HG03060 (cell line): Measurements from ENCODE around the gene CCR8.

Experiments used
- ATAC-seq: cut with Tn5 transposase; IDR thresholded peaks from one replicate; pipeline ENCODE4 v1.9.1; 2021; ENCODE audit warnings: low read depth, moderate number of reproducible peaks; ENCODE audit not compliant: unreplicated experiment

Gene CCR8, protein sequence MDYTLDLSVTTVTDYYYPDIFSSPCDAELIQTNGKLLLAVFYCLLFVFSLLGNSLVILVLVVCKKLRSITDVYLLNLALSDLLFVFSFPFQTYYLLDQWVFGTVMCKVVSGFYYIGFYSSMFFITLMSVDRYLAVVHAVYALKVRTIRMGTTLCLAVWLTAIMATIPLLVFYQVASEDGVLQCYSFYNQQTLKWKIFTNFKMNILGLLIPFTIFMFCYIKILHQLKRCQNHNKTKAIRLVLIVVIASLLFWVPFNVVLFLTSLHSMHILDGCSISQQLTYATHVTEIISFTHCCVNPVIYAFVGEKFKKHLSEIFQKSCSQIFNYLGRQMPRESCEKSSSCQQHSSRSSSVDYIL

DNA sequence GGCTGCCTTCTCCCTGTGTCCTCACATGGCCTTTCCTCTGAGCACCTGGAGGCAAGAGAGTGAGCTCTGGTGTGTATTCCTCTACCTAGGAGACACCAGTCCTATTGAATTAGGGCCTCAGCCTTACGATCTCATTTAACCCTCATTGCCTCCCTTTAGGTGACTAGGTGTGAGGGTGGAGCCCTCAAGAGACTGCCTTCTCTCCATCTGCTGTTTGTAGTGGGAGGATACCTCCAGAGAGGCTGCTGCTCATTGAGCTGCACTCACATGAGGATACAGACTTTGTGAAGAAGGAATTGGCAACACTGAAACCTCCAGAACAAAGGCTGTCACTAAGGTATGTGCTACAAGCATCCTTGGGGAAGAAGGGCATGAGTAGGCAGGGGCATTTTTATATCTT, at the start of gene CCR8:
Gene CCR8 (plus strand): TSS at position 217 of the 400 bp plus-strand sequence. CDS start 2,623 bp downstream, outside the sequence.
- no peak for ATAC-seq

DNA sequence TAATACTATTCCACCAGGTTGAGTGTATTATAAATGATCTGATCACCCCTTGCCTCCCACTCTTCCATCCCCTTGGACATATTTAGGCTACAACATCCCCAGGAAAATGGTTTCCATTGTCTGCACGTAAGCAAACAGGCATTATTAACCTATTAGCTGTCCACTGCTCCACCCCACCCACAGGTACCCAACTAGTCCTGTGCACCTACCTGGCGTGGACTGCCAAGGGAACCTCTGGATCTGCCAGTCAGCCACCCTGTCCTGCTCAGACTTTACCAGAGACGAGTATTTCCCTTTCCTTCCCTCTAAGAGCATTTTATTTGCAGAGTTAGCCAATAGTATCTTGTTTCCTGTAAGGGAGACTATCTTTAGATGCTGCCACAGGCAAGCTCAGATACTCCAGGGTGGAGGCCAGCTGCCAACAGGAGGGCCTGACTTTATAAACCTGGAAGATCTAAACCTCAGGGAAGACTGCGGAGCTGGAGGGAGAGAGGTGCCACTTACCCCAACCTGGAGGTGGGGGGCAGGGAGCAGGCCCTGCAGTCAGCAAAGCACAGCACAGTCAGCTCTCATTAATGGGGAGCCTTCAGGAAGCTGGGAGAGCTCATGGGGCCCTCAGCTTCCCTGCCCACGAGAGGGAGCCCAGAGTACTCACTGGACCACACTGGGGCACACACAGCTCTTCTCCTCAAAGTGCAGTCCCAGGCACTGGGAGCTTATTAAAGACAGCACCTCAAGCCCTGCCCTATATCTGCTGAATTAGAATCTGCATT, 49.6 kb upstream of the CCR8 start, which contains the start of gene CX3CR1:
Gene CX3CR1 (minus strand): TSS at position 292 of the 773 bp plus-strand sequence. CDS start 13,527 bp downstream, outside the sequence.
- no peak for ATAC-seq

DNA sequence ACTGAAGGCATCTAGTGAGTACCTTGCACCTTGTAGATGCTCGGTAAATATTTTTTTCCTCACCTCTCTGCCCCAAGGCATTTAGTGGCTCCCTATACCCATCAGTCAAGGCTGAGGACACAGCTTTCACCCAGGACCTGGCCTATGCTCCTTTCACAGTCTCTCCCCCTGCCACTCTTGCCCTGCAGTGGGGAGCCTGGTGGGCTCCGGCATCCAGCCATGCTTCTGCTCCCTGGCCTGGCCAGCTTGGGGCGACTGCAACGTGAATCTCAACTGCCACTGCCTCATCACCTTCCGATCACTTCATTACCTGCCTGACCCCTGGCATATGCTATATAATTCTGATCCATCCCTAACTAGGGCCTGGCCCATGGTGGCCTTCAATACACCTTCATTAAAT, 48.9 kb upstream of the CCR8 start:
- ATAC-seq = no peak

DNA sequence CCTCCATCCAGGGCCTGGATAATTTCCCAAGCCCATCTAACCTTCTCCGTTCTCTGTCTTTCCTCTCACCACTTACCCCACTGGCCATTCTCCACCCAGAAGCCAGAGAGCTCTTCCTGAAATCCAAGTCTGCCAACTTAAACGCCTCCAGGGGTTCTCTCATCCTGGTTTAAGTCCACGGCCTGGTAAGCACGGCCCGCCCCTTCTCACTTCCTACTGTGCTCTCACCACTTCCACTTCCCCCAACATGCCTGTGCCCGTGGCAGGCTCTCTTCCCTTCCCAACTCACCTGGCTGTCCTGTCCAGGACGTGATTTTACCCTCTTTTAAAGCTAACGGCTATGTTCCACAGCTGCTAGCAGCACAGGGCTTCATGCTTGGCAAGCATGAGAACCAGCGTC, 48.0 kb upstream of the CCR8 start:
- ATAC-seq = no peak

DNA sequence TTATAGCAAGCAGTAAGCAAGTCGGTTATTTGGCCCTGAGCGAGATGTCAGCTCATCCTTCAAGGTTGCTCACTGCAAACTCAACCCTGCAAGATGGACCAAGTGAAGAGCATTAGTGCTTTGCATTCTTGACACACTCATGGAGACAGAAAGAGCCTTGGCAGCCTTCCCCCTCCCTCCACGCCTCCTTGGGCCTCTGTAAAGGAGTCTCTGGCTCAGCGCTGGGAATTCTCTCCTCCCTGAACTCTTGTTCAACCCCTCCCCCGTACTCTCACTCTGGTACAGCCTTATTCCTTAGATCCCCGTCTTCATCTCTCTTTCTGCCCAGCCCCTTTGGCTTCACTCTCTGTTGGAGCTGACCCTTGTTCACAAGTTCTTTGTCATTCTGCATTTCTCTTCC, 47.5 kb upstream of the CCR8 start:
- no peak for ATAC-seq

DNA sequence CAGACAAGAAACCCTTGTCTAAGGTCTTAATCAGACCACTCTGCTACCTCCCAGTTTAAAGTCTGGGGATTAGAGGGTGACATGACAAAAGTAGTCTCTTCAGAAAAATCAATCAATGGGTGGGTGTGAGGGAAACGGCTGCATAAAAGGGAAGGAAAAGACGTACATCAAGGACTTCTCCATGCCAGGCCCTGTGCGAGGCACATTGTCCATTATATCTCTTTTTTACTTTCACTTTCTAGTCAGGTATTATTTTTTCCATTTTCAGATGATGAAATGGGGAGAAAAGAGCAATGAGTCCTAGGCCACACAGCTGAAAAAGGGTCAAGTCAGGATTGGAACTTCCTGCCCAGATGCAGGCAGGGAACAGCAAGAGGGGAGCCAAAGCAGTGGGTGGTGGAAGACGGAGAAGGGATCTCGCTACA, 45.0 kb upstream of the CCR8 start:
- no peak for ATAC-seq

DNA sequence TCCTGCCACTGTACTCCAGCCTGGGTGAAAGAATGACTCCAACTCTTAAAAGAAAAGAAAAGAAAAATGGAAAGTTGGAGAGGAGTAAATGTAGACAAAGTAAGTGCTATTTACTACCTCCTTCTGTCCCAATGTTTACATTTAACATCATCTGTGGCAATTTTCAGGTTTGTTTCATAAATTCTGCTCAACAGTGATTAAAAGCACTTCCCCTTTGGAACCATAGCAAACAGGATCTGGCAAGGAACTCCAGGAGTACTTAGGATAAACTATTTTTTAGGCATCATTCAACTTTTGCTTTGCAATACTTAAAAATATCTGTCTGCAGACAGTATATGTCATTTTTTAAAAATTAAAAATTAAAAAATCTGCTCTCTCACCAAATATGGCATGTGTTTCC, 44.2 kb upstream of the CCR8 start:
- ATAC-seq = no peak

DNA sequence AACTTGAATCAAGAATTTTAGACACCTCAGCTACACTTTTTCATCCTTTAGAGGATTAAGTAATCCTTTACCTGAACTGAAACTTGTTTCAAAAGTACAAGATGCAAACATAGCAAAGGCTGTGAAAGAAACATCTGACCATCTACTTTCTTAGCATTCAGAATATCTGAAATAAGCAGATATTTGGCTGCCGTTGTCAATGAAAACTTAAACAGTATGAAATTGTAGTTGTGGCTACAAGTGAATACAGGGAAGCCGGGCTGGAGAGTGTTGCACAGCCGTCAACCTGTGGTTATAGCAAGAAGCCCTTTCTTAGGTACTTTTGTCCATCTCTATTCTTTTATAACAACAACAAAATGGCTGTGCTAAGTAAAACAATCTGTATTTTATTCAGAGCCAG, 42.7 kb upstream of the CCR8 start:
- no peak for ATAC-seq

DNA sequence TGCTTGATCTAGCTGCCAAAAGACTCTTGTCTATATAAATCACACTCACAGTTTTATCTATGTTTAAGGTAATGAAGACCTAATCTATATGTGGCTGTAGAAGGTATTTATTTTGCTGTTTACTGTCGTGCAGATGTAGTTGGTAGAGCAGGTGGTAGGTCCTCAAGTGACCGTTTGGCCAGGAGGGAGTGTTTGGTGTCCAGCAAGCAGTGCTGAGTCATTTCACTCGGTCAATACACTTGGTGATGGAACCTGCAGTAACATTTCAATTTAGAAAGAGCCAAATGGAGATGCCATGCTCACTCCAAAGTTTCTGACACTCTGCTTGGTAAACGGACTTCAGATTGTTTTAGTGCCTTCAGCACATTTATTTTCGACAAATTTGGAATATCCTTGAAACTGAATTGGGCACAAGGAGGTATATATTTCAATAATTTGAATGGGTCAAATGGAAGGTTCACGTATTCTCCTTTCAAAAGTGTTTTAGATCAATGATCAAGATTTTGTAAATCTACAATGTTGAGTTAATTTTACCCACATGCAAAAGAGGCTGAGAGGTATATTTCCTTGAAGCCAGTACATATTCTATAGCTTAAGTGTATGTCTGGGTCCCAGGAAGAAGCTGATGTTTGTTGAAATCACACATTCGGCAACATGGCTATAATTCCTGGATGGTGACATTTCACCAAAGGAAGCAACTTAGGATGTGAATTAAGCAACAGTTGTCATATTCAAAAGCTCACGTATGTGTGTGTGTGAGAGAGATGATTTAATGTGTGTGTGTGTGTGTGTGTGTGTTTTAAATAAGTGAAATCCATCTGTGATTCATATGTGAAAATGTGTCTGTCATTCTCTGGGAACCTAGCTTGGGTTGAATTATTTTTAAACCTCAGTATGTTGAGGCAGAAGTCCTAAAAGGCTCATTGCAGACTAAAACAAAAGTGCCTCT, 42.0 kb upstream of the CCR8 start:
- no peak for ATAC-seq

DNA sequence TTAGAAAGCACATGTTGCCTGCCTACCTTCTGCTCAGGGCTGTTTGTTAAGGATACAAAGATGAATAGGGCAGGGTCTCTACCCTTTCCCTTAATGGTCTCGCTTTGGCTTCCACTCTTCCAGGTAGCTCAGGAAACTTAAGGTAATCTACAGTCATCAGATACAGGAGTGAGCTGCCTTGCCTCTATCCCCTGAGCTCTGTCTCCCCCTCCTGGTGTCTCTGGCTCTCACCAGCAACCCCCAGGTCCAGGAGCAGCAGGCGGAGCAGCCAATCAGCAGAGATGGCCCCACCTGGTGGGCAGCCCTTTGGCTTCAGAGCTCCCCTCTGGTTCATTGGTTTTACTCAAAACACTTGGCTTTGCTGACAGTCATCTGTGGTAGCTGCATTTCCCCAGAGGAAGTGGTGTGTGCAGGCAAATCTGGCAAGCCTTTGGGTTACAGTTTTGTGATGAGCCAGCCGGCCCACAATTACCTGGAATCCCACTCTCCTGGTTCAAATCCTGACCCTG, 41.2 kb upstream of the CCR8 start:
- peak; percentile 95 for ATAC-seq

DNA sequence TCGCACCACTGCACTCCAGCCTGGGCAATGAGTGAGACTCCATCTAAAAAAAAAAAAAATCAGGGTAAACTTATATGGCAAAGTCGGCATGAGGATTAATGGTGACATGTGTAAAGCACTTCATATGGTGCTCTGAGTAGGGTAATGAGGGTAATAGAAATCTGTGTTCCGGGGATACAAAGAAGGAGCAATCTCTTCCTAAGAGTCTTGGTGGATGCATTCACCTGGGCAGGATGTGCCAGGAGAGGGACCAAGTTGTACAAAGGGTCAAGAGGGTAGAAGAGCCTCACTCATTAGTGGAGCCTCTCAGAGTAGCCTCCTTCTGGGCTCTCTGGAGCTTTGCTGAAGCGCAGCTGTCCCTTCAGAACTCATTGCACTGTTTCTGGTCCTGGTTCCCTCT, 40.4 kb upstream of the CCR8 start:
- no peak for ATAC-seq

DNA sequence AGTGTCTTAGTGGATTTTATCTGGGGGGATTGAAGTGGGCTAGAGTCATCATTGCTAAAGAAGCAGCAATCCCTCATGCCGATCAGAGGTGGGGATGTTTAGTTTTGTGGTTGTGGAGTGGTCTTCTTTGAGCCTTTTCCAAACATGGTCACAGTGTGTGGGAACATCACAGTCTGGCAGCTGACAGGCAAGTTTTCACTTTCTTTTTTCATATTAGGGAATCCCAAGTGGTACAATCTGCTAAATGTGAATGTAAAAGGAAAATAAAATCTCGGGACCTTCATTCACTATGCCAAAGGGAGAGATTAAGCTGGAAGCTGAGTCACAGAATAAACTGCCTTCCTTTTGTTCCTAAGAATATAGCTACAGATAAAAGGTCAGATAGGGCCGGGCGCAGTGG, 39.3 kb upstream of the CCR8 start:
- no peak for ATAC-seq

DNA sequence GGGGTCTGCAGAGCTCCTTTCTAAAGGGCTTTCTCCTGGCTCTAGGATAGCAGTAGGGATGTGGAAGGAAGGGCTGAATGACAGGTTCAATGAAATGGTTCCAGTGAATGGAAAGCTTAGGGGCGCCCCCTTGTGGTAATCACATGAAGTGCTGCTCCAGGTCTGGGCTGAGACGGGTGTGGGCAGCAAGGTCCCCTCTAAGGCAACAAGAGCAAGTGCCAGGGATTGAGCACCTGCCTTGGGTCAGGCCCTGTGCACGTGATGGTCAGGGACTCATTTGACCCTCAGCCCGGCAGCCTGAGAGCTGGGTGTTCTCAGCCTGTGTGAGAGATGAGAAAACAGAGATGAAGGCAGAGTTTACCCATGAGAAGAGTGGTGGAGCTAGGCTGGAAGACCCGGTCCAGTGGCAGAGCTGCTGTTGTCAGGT, 37.6 kb upstream of the CCR8 start:
- ATAC-seq = no peak

DNA sequence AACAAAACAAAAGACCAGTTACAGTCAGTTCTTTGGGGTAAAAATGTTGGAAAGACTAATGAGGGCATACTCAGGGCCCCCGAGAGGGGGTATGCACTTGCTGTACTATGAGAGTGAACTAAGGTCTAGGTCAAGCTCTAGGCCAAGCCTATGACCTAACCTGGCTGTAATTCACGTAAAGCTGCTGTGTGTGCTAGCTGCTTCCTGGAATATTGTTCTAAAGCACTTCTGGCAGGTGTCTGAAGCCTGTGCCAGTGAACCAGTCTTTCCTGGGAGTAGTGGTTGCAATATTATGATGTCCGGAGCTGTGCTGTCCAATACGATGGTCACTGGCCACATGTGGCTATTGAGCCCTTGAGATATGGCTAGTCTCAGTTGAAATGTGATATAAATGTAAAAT, 36.5 kb upstream of the CCR8 start:
- no peak for ATAC-seq

DNA sequence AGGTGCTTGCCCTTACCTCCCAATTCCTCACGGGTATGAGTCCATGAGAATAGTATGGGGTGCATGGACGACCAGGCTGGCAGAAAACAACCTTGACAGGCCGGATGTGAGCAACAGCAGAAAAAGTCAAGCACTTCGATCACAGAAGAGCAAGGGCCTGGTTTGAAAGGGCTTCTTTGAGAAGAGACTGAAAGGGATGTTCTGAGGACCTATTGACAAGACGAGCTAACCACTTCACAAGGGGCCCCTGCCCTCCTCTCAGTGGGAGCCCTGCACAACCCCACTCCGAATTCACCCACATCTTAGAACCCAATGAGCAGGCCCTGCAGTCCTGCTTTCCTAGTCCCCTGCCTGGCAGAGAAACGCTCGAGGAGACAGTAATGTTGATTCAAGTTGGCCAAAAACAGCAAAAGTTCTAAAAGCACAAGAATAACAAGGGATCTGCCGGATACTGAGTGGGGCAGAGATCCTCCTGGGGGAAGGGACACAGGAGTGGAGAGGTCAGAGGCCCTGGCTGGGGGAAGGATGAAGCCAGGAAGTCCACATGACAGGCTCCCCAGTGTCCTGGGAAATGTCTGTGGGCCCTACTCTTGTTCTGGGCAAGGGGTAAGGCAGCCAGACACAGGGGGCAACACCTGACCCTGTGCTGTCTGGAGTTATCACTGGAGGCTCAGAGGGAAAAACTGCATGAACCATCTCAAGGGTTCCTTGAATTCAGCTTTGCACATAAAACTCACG, 34.9 kb upstream of the CCR8 start:
- no peak for ATAC-seq

DNA sequence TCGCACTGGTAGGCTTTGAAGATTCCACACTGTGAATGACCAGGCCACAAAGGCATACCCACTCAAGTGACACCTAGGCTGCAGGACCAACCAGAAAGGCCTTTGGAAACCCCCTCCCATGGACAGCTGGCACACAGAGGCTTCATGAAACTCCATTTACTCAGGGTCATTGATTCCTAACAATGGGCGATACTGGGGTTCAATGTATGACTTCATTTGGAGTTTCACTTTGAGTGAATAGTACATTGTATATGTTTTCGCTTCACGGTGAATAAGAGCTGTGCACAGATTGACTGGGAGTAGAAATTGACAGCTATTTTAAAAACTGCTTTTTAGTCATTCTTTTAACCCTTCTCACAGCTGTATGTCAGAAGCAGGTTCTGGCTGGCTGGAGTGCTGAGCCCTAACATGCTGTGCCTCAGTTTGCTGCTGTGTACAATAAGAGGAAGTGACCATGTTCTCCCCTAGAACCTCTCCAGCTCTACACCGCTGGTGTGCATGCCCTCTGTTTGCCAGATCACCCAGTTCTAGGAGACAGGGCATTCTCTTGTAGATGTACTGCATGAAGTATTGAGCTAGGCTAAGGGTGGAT, 34.2 kb upstream of the CCR8 start:
- peak; percentile 90 for ATAC-seq

DNA sequence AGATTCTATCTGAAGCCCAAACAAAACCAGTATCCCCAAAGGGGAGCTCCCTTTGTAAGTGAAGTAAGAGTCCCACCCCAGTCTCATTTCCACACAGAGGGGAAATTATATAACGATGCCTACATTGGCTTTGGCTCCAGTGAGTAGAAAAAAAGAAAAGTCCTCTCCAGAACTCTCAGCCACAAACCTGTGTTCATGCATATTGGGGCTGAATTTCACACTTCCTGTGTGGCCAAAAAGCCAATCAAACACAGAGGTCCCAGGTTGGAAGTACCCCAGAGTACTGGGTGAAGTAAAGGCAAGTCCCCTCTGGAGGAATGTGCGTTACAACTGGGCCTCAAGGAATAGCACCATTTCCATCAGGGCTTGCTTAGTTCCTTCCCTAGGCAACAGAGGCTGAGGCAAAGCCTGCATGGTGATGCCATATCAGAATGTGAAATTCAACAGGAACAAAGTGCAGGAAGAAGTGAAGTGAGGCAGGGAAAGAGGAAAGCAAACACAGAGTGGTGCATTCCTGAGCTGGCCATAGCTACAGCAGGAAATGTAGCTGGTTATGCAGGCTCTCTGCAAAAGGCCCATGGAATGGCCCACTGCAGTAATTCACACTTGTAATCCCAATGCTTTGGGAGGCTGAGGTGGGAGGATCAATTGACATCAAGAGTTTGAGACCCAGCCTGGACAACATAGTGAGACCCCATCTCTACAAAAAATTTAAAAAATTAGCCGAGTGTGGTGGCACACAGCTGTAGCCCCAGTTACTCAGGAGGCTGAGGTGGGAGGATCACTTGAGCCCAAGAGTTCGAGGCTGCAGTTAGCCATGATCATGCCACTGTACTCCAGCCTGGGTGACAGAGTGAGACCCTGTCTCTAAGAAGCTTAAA, 33.1 kb upstream of the CCR8 start:
- ATAC-seq = no peak

DNA sequence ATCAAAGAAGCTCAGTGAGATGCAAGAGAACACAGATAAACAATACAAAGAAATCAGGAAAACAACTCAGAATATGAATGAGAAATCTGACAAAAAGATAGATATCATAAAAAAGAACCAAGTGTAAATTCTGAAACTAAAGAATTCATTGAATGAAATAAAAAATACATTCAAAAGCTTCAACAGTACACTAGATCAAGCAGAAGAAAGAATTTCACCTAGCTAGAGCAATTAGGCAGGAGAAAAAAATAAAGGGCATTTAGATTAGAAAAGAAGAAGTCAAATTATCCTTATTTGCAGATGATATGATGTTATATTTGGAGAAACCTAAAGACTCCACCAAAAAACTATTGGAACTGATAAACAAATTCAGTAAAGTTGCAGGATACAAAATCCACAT, 30.2 kb upstream of the CCR8 start:
- ATAC-seq = no peak
